HG03575 (cell line): ENCODE data around the gene C10orf120.

Experiments
- ATAC-seq: cut with Tn5 transposase; IDR thresholded peaks from one replicate; pipeline ENCODE4 v1.9.1; 2021; ENCODE audit not compliant: unreplicated experiment, insufficient number of reproducible peaks, low FRiP score; ENCODE audit errors: extremely low read depth

C10orf120 gene

GRCh38 chr10:122665329-122665860 is 34.3 kb downstream of the C10orf120 start:
- no peak for ATAC-seq

DNA sequence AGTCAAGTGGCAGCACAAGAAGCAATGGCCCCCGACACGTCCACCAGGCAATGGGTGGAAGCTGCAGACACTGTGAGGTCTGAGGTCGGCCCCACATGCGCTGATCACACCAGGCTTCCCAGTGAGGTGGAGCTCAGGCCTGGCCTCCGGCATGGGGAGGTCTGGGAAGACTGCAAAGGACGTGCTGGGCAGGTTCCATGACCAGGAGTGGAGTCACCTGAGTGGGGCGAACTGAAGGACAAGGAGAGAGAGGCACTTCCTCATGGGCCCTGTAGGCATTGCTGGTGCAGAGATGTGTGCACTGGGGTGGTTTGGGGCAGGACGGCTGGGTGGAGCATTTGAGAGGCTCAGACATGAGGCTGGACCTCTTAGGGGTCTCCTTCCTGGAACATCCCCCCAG is 35.1 kb downstream of the C10orf120 start:
- no peak for ATAC-seq

DNA sequence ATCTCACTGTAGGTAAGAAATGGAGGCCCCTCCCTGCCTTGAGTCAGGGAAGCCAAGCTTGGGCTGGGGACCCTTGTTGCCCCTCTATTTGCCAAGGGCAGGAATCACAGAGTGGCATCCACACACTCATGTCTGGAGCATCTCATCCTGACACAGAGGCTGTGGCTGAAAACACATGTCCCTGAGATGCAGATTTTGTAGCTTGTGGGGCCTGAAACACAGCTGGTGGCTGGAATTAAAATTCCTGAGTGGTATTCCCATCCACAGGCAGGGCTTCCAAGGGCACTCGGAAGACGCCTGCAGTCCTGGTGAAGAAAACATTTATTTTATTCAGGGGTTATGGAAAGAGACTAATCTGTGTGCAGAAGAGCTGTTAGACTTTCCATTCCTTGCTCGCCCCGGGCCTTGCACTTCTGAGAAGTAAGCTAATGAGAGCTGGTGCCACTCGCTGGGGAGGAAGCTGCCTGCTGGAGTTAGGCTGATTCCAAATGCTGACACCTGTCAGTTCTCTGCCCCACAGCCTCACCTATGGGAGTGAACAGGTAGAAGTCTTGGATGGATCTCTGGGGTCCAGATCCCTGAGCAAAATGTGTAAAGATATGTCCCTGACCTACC is 36.0 kb downstream of the C10orf120 start:
- ATAC-seq = no peak

GRCh38 chr10:122662231-122662630 is 37.4 kb downstream of the C10orf120 start:
- no peak for ATAC-seq

DNA sequence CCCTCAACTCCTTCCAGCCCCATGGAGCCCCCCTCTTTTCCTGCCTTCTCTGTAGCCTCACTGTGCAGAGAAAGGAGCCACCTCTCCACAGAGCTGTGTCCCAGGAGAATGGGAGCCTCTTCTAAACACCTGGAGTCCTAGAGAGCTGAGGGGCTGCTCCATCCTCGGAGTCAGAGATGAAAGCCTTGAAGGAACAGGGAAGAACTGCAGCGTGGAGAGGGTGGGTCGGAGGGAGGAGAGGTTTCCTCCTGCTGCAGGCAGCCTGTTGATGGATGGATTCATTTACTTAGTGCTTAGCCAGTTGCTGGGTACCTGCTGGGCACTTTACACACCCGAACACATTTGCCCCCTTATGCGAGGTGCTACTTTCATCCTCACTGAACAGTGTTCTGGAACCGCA is 39.0 kb downstream of the C10orf120 start:
- no peak for ATAC-seq

DNA sequence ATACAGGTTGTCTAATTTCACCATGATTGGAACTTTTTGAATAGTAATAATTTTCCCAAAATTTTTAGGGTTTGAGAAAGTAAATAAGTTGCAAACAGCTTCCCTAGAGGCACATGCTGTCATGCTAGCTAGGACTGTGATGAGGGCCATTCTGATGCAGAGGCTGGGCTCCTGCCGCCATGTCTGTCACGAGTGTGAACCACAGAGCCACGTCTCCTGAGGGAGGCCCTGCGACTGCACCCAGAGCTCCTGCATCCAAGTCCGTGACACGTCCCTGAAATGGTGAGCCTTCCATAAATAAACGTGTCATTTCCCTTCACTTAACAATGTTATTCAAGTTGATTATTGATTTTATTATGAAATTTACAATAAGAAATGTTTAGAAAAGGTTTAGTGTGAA is 40.0 kb downstream of the C10orf120 start:
- ATAC-seq = no peak

GRCh38 chr10:122659126-122659525 is 40.5 kb downstream of the C10orf120 start:
- ATAC-seq = no peak

- ATAC-seq = no peak
Measured at GRCh38 chr10:122658356-122659049, 41.1 kb downstream of the C10orf120 start.

DNA sequence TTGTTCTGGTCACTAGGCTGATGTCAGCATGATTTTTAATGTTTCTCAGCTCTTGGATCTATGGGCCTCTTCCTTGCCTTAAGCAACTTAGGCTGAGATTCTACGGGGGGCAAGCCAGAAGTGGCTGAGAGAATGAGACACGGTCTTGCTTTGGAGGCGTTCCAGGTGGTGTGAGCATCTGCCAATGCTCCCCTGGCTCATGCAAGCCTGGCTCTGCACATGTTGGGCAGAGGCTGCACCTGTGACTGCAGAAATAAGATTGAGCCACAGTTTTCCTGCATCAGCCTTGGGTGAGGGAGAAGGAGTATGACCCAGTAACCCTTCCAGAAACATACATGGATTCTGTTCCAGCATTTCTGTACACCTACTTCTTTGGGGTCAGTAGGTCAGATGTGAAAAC is 41.9 kb downstream of the C10orf120 start:
- ATAC-seq = no peak

- no peak for ATAC-seq
Measured at GRCh38 chr10:122657255-122657654, 42.4 kb downstream of the C10orf120 start.

DNA sequence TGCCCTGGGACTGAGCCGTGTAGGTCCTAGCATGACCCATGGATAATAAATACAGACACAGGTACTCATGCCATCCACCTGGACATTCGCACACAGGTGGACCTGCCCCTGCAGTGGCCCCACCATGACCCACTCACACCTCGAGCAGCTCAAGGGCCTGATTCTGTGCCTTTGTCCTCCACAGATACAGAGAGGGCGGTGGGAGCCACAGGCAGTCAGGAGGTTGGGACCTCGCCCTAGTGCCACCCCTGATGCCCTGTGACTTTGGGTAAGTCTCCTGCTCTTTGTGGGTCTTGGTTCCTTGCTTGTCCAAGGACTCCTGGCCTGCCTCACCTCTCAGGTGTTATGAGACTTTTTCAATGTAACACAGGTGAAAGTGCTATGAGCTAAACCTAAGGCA is 42.9 kb downstream of the C10orf120 start:
- ATAC-seq = no peak

- no peak for ATAC-seq
Measured at GRCh38 chr10:122656308-122656705, 43.3 kb downstream of the C10orf120 start.

GRCh38 chr10:122655524-122656307 is 43.9 kb downstream of the C10orf120 start:
- no peak for ATAC-seq

DNA sequence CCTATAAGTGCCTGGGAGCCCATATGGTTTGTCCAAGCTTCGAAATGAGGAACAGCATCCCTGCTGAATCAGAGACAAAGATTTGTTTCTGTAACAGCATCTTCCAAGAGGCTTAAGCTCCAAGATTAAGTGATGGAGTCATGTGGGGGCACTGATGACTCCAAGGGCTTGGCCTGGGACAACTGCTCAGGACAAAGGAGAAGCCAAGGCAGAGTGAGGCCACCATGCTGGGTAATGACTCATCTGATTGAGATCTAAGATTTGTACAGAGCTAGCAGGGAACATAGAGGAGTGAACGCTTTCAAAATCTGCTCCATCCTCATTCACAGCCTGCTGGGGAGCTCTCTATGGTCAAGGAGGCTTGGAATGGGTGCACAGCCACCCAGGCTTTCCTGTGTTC is 49.3 kb downstream of the C10orf120 start:
- ATAC-seq = no peak

DNA sequence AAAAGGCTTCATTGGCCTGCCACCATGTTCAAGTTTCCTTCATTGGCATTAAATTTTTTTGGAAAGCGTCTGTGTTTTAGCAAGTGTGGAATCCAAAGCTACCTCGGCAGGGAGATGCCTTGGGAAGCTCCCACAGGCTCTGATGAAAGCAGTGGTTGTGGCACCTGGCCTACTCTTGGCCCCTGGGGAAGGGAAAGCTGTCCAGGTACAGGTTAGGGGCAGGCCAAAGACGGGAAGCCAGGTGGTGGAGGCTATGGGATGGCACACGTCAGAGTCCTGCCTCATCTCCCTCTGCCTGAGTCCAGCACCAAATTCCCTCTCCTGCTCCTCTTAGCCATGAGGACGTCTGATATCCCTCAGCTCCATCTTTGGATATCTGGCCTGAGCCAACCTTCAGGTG is 49.7 kb downstream of the C10orf120 start:
- no peak for ATAC-seq

DNA sequence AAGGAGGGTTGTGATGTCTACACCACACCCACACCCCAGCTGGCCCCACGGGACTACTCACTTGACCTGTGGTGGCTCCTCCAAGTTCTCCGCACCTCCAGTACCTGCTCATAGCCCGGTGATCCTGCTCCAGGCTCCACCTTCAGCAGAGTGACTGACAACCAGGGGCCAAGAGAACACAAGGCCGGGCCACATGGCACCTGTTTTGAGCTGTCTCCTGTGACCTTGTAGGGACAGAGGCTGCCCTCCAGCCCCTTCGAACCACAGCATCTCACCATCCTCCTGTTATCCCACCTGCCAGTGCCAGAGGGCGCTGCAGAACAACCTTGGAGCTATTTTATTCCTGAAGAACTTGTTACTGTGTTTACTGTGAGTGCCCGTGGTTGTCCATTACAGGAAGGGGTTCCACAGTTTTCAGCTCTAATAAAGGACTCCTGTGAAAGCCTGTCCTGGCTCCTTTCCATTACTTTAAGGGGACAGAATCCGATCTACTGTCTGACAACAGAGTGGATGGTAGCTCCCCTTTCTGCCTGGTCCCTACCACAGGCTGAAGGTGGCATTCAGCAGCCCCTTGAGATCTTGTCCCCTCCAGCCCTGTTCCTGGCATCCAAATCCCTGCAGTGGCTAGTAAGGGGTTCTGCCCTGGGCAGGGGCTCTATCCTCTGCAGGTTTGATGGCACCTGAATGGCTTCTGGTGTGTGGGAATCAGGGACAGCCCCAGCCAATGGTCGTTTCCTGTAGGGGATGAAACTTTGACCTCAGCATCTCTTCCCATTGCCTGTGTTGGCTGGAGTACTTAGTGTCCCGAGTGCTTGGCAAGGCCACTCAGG is 50.8 kb downstream of the C10orf120 start:
- no peak for ATAC-seq
